HG03060 (cell line): Measurements from ENCODE around the gene TUBG2.
"Not testable (repeated sequence)": the region's sequence is repeated elsewhere in the genome, so short reads cannot be mapped to it uniquely, and the experiment has no call there.

ENCODE experiments used
- ATAC-seq: cut with Tn5 transposase; IDR thresholded peaks from one replicate; pipeline ENCODE4 v1.9.1; 2021; ENCODE audit warnings: low read depth, moderate number of reproducible peaks; ENCODE audit not compliant: unreplicated experiment

Gene TUBG2

DNA sequence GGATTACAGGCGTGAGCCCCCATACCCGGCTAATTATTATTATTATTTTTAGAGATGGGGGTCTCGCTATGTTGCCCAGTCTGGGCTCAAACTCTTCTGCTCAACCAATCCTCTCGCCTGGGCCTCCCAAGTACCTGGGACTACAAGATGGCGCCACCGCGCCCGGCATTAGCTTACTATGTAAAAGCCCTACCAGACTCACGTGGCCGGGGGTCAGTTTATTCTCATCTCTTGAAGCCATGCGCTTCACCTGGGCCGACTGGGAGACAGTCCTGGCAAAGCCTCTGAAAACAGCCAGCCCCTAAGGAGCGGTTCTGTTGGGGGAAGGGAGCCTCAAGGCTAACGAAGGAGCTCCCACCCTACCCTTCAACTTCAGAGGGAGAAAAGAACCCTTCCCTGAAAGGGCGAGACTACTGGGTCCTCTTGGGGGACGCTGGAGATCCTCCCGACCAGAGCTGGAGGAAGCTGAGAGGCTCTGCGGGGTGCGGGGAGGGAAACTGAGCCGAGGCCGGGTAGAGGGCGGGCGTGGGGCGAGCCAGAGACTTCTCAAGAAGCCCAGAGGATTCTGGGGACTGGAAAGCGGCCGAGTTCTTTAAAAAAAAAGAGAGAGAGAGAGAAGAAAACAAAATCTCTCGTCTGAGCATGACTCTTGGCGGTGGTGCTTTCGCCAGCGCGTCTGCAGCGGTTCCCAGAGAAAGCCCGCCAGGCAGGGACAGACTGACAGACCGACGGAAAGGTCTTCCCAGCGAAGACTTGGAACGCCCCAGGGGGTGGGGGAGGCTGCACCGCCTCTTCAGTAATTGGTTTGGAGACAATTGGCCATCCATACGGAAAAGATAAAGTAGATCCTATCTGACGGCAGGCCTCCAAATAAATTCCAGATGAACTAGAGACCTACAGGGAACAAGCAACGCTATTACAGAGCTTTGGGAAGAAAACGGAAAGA is 5.6 kb upstream of the TUBG2 start:
- ATAC-seq = no peak

GRCh38 chr17:42655528-42655927 is 3.6 kb upstream of the TUBG2 start:
- no peak for ATAC-seq

- no peak for ATAC-seq
Observed at GRCh38 chr17:42657824-42658588, 1.1 kb upstream of the TUBG2 start.

- ATAC-seq = not testable (repeated sequence)
Observed at GRCh38 chr17:42659932-42660274, 819 bp downstream of the TUBG2 start.

DNA sequence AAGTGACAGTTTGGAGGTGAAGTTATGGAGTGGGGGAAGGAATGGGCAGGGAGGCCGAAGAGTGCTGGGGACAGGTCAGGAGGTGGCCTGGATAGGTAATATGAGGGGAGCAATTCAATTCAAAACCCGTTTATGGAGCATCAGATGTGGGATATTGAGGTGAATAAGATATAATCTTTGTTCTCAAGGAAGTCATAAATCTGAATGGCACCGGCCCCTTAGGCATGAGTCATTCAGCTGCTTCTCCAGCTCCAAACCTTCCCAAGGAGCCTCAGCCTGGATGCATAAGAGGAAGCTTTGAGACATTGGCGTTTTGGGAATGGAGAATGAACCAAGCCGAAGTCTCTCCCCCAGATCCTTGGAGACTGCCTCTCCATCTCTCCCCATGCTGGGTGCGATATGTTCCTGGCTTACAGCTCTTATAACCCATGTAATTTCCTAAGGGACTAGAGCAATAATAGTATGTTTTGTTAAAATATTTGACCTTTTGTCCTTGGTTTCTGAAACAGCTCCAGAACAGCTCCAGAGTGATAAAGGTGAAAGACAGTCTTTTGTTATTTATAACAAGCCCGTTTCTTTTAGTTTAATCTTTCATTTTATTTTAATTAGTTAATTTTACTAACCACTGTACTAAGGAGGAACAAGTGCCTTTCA is 1.7 kb downstream of the TUBG2 start:
- no peak for ATAC-seq

DNA sequence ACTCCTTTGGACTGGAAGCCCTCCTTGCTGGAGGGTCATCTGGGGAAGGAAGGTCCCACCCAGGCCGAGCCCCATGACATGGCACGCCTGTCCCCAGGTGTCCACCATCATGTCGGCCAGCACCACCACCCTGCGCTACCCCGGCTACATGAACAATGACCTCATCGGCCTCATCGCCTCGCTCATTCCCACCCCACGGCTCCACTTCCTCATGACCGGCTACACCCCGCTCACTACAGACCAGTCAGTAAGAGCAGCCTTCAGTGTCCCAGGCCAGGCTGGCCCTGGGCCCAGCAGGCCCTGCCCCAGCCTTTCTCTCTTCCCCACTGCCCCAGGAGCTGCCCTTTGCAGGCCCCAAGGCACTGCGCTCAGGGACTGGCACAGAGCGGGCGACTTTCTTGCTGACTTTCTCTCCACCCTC is 6.5 kb downstream of the TUBG2 start:
- ATAC-seq = no peak

DNA sequence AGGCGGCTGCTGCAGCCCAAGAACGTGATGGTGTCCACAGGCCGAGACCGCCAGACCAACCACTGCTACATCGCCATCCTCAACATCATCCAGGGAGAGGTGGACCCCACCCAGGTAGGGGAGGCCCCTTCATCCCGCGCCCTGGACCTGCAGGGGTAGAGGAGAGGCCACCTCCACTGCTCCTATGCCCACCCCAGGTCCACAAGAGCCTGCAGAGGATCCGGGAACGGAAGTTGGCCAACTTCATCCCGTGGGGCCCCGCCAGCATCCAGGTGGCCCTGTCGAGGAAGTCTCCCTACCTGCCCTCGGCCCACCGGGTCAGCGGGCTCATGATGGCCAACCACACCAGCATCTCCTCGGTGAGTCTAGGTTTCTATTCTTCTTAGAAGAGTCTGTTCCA is 7.0 kb downstream of the TUBG2 start:
- not testable (repeated sequence) for ATAC-seq

DNA sequence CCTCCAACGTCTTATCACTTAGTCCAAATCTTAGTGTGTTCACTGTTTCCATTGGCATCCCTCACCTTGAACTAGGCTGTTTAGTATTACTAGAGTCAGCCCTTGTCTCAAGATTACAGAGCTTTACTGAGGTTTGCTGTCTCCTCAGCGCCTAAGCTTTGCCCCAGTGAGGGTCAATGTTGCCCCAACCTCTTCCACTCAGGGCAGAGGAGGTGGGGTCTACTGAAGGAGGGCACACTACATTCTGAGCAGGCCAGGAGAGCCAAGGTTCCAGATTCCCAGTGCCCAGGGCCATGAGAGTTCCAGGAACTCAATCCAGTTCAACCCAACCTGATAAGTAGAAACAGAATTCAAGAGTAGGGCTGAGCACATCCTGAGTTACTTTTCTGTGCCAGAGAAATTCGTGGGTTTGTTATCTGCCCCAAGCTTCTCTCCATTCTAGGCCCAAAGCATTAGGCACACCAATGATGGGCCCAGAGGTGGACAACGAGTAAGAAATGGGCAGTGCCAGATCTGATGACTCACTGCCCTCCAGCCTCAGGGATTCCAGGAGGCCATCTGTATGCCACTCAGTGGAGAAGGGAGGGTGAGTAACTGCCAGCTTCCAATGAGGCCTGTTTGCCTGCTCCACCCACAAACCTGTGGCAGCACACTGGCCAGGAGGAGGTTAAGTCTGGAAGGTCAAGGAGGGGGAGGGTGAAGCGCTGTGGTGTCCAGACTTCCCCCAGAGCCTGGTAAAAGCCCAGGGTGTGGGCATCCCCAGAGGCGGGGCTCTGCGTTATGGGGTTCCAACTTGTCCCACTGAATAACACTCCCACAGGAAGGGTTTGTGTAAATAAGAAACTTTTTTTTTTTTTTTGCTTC is 8.2 kb downstream of the TUBG2 start:
- no peak for ATAC-seq

- ATAC-seq = no peak
Observed at GRCh38 chr17:42669705-42669976, 10.6 kb downstream of the TUBG2 start.

DNA sequence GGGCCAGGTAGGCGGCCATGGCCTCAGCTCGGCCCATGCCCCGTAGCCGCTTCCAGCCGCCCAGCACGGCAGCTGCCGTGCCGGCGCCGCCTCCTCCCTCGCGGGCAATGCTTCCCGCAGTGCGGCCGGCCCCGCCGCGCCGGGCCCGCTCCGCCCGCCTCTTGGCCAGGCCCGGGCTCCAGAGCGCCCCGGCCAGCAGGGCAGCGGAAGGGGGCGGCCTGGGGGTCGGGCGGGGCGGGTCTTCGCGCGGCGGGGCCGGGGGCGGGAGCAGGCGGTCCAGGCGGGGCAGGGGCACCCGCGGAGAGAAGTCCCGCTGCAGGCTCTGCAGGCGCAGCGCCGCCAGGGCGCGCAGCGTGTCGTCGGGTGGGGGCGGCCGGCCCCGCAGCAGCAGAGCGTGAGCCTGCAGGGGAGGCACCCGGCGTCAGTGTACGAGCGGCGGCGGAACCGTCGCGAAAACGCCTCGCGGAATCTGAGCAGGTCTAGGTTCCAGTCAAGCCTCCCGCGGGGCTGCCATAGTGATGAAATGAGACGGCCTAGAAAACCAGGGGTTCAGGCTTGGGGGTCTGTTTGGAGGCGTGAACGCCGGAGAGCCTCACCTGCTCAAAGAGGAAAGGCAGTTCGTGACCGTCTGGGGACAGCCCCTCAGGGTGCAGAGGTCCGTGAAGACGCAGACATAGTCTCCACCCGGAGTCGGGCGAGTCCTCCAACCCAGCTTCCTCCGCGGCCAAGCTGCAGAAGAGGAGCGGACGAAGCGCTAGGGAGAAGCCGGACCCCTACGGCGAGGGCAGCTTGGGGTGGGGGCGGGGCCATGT is 11.1 kb downstream of the TUBG2 start:
- no peak for ATAC-seq

GRCh38 chr17:42670789-42671657 is 11.9 kb downstream of the TUBG2 start:
- ATAC-seq = no peak

- no peak for ATAC-seq
Observed at GRCh38 chr17:42672038-42672437, 13.0 kb downstream of the TUBG2 start.

- no peak for ATAC-seq
Observed at GRCh38 chr17:42673266-42673884, 14.3 kb downstream of the TUBG2 start.

GRCh38 chr17:42673885-42674754 is 15.0 kb downstream of the TUBG2 start:
- ATAC-seq = no peak

GRCh38 chr17:42674755-42675347 is 15.8 kb downstream of the TUBG2 start:
- ATAC-seq = no peak

GRCh38 chr17:42675348-42675964 is 16.4 kb downstream of the TUBG2 start:
- no peak for ATAC-seq
